ENCODE measurements around the gene PPT1. TPM values are rescaled to one million over a fixed set of nuclear protein-coding genes. Genes with fewer than 3 reads are reported as not detected.

PPT1 gene
- total and polyA plus RNA-seq, 2 of the 8 experiments (the other 6 are each of a cell fraction or from before 2014, with no cell fraction given): 77.1 to 150 TPM

DNA sequence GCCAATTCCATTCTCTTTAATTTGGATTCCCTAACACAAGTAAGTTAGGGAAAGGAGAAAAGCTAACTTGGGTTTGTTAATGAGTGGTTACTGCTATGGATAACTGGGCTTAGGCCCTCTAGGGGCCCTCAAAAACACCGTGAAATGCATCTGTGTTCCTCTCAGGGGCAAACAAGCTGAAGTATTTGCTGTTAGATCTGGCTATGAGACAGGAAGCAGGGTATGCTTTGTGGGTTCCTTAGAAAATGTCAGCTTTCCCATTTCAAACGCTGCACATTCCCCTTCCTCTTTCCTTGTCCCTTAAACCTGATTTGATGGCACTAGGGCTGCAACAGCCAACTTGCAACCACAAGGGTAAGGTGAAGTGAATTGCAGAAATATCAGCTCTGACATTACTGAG lies 62.2 kb downstream of the PPT1 start:
- H2BK120ac ChIP-seq (replicated peaks; ENCODE audit: low read depth, low read length): no peak overlapping the region
- H2BK5ac ChIP-seq (ENCODE audit: low read depth, low read length): no peak overlapping the region
- no peak overlapping the region for H3K4ac ChIP-seq (replicated peaks; ENCODE audit: insufficient read length, low read depth, low read length)
- H2BK20ac ChIP-seq (ENCODE audit: low read length): no peak overlapping the region
- no peak overlapping the region for H4K91ac ChIP-seq (replicated peaks; ENCODE audit: insufficient read length, low read length)
- H3K14ac ChIP-seq (ENCODE audit: insufficient read length): no peak overlapping the region
- H4K20me1 ChIP-seq (replicated peaks in 1 of 2; ENCODE audit: control insufficient read depth in 1 of 2, insufficient read depth in 2 of 2, low read length in 2 of 2): no peaks in the 10 kb centered on the region
- no peak overlapping the region for H4K5ac ChIP-seq (ENCODE audit: insufficient read length, low read depth, low read length)
- no peak overlapping the region for H2BK15ac ChIP-seq (ENCODE audit: low read length)
- no peak overlapping the region for H3K9ac ChIP-seq (replicated peaks in 1 of 4; ENCODE audit: extremely low read depth in 1 of 4, low read depth in 3 of 4, low read length in 3 of 4)
- no peak overlapping the region for H2AK5ac ChIP-seq (ENCODE audit: low read depth, low read length)
- no peak overlapping the region for H2AFZ ChIP-seq (ENCODE audit: low read length)
- DNase-seq (ENCODE audit: low read depth in 1 of 2, low spot score in 2 of 2) (no peak), FAIRE-seq (no peak)
- H3K4me2 ChIP-seq (ENCODE audit: insufficient read depth in 1 of 2, low read depth in 2 of 2, low read length in 2 of 2): no peak overlapping the region
- H3K79me1 ChIP-seq (ENCODE audit: low read depth, low read length): no peaks in the 10 kb centered on the region
- H3K79me2 ChIP-seq (ENCODE audit: control insufficient read depth in 1 of 2, insufficient read depth in 2 of 2, low read length in 2 of 2): no peaks in the 10 kb centered on the region
- H3K27ac ChIP-seq (ENCODE audit: low read depth, low read length): no peak overlapping the region
- H3K23ac ChIP-seq (ENCODE audit: insufficient read length): no peak overlapping the region
- H3K56ac ChIP-seq (replicated peaks; ENCODE audit: insufficient read length, low read depth, low read length): no peak overlapping the region
- H4K8ac ChIP-seq (ENCODE audit: extremely low read depth, insufficient read depth, low read length): no peak overlapping the region
- H3K27me3 ChIP-seq (replicated peaks in 1 of 4; ENCODE audit: control insufficient read depth in 3 of 4, extremely low read depth in 1 of 4, insufficient read depth in 3 of 4, low read length in 3 of 4): no peaks in the 10 kb centered on the region
- no peak overlapping the region for H3K4me3 ChIP-seq (ENCODE audit: extremely low read depth in 1 of 4, insufficient read depth in 2 of 4, low read depth in 3 of 4, low read length in 4 of 4)
- no peak overlapping the region for H2BK12ac ChIP-seq (ENCODE audit: low read depth, low read length)
- POLR2A ChIA-PET (ENCODE audit: partially characterized antibody): no interaction called here
- H3K4me1 ChIP-seq (replicated peaks in 1 of 4; ENCODE audit: control insufficient read depth in 3 of 4, insufficient read depth in 4 of 4, low read length in 3 of 4): peaks cover 3 to 7% (median 3%) of the 10 kb centered on the region in 4 experiments; a peak in 4 of 7 replicates
- H3K36me3 ChIP-seq (ENCODE audit: control insufficient read depth in 2 of 4, insufficient read depth in 4 of 4, low read length in 3 of 4): no peaks in the 10 kb centered on the region
- H3K18ac ChIP-seq (ENCODE audit: extremely low read depth, low read length): no peak overlapping the region
- no peaks in the 10 kb centered on the region for H3K9me3 ChIP-seq (ENCODE audit: insufficient read depth in 2 of 2, low read depth in 1 of 2, low read length in 1 of 2)
- WGBS, 2 experiments (ENCODE audit: extremely low coverage in 1 of 2, insufficient coverage in 1 of 2, insufficient read length in 1 of 2, insufficient replicate concordance in 2 of 2, low coverage in 1 of 2, low lambda C conversion rate in 2 of 2, missing lambda C conversion rate in 1 of 2): 82% methylated on average over 2 of the region's 2 CpGs; no CpG with 5 or more reads in 1 of the 2 experiments
- CTCF ChIA-PET (ENCODE audit: partially characterized antibody): interaction anchor here (0.9 to 9.1 kb wide), 4 partner anchors 14 to 219 kb away, joined by 3 to 134 read pairs (median 4); no protein-coding TSS in a partner anchor
- H3K23me2 ChIP-seq (ENCODE audit: low read depth, low read length): no peaks in the 10 kb centered on the region; the same call in 1 of the 2 replicates
- TF ChIP-seq, protein P1, sequence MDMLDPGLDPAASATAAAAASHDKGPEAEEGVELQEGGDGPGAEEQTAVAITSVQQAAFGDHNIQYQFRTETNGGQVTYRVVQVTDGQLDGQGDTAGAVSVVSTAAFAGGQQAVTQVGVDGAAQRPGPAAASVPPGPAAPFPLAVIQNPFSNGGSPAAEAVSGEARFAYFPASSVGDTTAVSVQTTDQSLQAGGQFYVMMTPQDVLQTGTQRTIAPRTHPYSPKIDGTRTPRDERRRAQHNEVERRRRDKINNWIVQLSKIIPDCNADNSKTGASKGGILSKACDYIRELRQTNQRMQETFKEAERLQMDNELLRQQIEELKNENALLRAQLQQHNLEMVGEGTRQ (IDR thresholded peaks at IDR 0.05; ENCODE audit: low read length): no peak
- no peak for TF ChIP-seq RNF2 (IDR thresholded peaks at IDR 0.05; ENCODE audit: borderline replicate concordance, low read depth, low read length, missing control alignments, poor library complexity, severe bottlenecking)
- TF ChIP-seq EGR1 (IDR thresholded peaks at IDR 0.05; ENCODE audit: borderline replicate concordance, low read depth, low read length): no peak
- TF ChIP-seq SP1 (IDR thresholded peaks at IDR 0.05; ENCODE audit: low read depth, low read length): no peak
- TF ChIP-seq, protein P2, sequence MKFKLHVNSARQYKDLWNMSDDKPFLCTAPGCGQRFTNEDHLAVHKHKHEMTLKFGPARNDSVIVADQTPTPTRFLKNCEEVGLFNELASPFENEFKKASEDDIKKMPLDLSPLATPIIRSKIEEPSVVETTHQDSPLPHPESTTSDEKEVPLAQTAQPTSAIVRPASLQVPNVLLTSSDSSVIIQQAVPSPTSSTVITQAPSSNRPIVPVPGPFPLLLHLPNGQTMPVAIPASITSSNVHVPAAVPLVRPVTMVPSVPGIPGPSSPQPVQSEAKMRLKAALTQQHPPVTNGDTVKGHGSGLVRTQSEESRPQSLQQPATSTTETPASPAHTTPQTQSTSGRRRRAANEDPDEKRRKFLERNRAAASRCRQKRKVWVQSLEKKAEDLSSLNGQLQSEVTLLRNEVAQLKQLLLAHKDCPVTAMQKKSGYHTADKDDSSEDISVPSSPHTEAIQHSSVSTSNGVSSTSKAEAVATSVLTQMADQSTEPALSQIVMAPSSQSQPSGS (IDR thresholded peaks at IDR 0.05; ENCODE audit: low read length): no peak
- TF ChIP-seq KDM4A (IDR thresholded peaks at IDR 0.05; ENCODE audit: low read depth, low read length, severe bottlenecking): no peak
- no peak for TF ChIP-seq BACH1 (IDR thresholded peaks at IDR 0.05; ENCODE audit: low read length)
- no peak for TF ChIP-seq KDM5A (IDR thresholded peaks at IDR 0.05; ENCODE audit: low read length)
- TF ChIP-seq, protein P3, sequence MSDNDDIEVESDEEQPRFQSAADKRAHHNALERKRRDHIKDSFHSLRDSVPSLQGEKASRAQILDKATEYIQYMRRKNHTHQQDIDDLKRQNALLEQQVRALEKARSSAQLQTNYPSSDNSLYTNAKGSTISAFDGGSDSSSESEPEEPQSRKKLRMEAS (IDR thresholded peaks at IDR 0.05): no peak
- no peak for TF ChIP-seq TEAD4 (IDR thresholded peaks at IDR 0.05; ENCODE audit: low read depth, low read length)
- no peak for TF ChIP-seq MAFK (IDR thresholded peaks at IDR 0.05; ENCODE audit: low read depth, low read length)

Data from H1 (cell line).